IPS-20b (cell line): ENCODE measurements around the gene MEGF9.

Experiments used
- H3K27ac ChIP-seq: one replicate; pipeline ENCODE4 v1.5.1; 2013; ENCODE audit warnings: low read length
- H3K27me3 ChIP-seq: 2 replicates; pipeline ENCODE4 v1.6.1; 2013; ENCODE audit warnings: mild to moderate bottlenecking, low read length, inconsistent platforms; ENCODE audit not compliant: insufficient read depth
- H3K36me3 ChIP-seq: 2 replicates; pipeline ENCODE4 v1.6.1; 2013; ENCODE audit warnings: low read depth, mild to moderate bottlenecking, inconsistent platforms, low read length, moderate library complexity; ENCODE audit not compliant: insufficient read depth
- H3K4me1 ChIP-seq: 2 replicates; pipeline ENCODE4 v1.6.1; 2013; ENCODE audit warnings: mild to moderate bottlenecking, control low read depth, inconsistent platforms, low read length, moderate library complexity; ENCODE audit not compliant: insufficient read depth
- H3K4me3 ChIP-seq: 2 replicates; pipeline ENCODE4 v1.5.1; 2013; ENCODE audit warnings: mild to moderate bottlenecking, low read length, inconsistent platforms
- H3K9ac ChIP-seq: 2 replicates; pipeline ENCODE4 v1.6.1; 2013; ENCODE audit warnings: low read depth, mild to moderate bottlenecking, inconsistent platforms, low read length, moderate library complexity
- H3K9me3 ChIP-seq: 2 replicates; pipeline ENCODE4 v1.6.1; 2013; ENCODE audit warnings: mild to moderate bottlenecking, low read depth, low read length, inconsistent platforms; ENCODE audit not compliant: insufficient read depth

The MEGF9 gene

GRCh38 chr9:120676767-120677402 lies 37.4 kb downstream of the MEGF9 start:
- no peak overlapping the region for H3K4me3 ChIP-seq
- H3K9me3 ChIP-seq: no peaks in the 10 kb centered on the region
- H3K27me3 ChIP-seq: no peaks in the 10 kb centered on the region
- H3K4me1 ChIP-seq: no peaks in the 10 kb centered on the region
- H3K9ac ChIP-seq: no peak overlapping the region
- no peak overlapping the region for H3K27ac ChIP-seq
- no peaks in the 10 kb centered on the region for H3K36me3 ChIP-seq

DNA sequence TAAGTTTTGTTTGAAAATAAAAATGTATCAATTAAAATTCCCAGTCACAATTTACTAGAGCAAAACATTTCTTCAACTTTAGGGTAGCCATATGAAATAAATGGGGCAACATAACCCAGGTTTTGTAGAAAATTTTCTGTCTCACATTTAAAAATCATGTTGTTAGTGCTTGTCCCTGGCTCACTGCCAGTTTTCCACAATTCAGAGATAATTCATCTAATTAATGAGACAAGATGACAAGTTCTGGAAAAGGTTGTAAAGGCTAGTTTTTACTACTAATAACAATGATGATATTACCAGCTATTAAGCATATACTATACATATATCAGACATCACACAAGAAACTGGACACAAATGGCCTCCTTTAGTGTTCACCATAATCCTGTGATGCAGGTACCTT lies 45.9 kb downstream of the MEGF9 start:
- H3K36me3 ChIP-seq: no peaks in the 10 kb centered on the region
- 0 out of 2 replicates have a peak, but pooled peaks cover 5% of the 10 kb centered on the region for H3K27me3 ChIP-seq
- no peak overlapping the region for H3K27ac ChIP-seq
- no peak overlapping the region for H3K4me3 ChIP-seq
- H3K9ac ChIP-seq: no peak overlapping the region
- H3K4me1 ChIP-seq: no peaks in the 10 kb centered on the region
- no peaks in the 10 kb centered on the region for H3K9me3 ChIP-seq

DNA sequence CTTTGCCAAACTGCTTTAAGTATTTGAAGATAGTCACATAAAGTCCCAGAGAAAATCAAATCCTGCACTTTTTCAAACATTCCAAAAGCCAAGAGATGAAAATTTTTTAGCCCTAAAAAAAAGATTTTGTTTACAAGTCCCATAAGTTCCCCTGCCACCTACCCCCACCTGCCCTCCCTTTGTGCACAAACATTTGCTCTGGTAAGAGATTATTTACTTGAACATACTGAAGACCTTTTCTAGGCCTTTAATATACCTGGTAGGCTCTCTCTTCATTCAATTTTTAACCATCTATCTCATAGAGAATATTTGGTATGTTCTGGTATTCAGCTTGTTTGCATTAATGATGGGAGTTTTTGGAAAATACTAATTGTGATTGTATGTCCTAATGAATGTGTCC lies 50.3 kb downstream of the MEGF9 start:
- H3K9ac ChIP-seq: no peak overlapping the region
- H3K4me1 ChIP-seq: no peaks in the 10 kb centered on the region
- no peaks in the 10 kb centered on the region for H3K9me3 ChIP-seq
- H3K4me3 ChIP-seq: no peak overlapping the region
- no peak overlapping the region for H3K27ac ChIP-seq
- H3K27me3 ChIP-seq: no peaks in the 10 kb centered on the region
- no peaks in the 10 kb centered on the region for H3K36me3 ChIP-seq

GRCh38 chr9:120663380-120663779 lies 50.9 kb downstream of the MEGF9 start:
- Histone ChIP-seq H3K4me3 (no peak overlapping the region), H3K27ac (no peak overlapping the region), H3K9me3 (no peaks in the 10 kb centered on the region), H3K4me1 (no peaks in the 10 kb centered on the region), H3K27me3 (no peaks in the 10 kb centered on the region), H3K36me3 (no peaks in the 10 kb centered on the region), H3K9ac (no peak overlapping the region)

GRCh38 chr9:120662513-120662912 lies 51.8 kb downstream of the MEGF9 start:
- H3K36me3 ChIP-seq: no peaks in the 10 kb centered on the region
- H3K4me3 ChIP-seq: no peak overlapping the region
- no peaks in the 10 kb centered on the region for H3K27me3 ChIP-seq
- H3K27ac ChIP-seq: no peak overlapping the region
- H3K4me1 ChIP-seq: no peaks in the 10 kb centered on the region
- H3K9me3 ChIP-seq: no peaks in the 10 kb centered on the region
- no peak overlapping the region for H3K9ac ChIP-seq

- H3K27ac ChIP-seq: no peak overlapping the region
- H3K36me3 ChIP-seq: no peaks in the 10 kb centered on the region
- H3K9me3 ChIP-seq: no peaks in the 10 kb centered on the region
- no peaks in the 10 kb centered on the region for H3K27me3 ChIP-seq
- no peak overlapping the region for H3K4me3 ChIP-seq
- H3K4me1 ChIP-seq: no peaks in the 10 kb centered on the region
- no peak overlapping the region for H3K9ac ChIP-seq
Measured at GRCh38 chr9:120659676-120660075, 54.6 kb downstream of the MEGF9 start.

- Histone ChIP-seq H3K9ac (no peak overlapping the region), H3K36me3 (no peaks in the 10 kb centered on the region), H3K9me3 (no peaks in the 10 kb centered on the region), H3K4me1 (no peaks in the 10 kb centered on the region), H3K27me3 (no peaks in the 10 kb centered on the region), H3K27ac (no peak overlapping the region), H3K4me3 (no peak overlapping the region)
Measured at GRCh38 chr9:120659209-120659608, 55.1 kb downstream of the MEGF9 start.

- Histone ChIP-seq H3K4me1 (no peaks in the 10 kb centered on the region), H3K36me3 (no peaks in the 10 kb centered on the region), H3K9ac (no peak overlapping the region), H3K27ac (no peak overlapping the region), H3K4me3 (no peak overlapping the region), H3K27me3 (no peaks in the 10 kb centered on the region), H3K9me3 (no peaks in the 10 kb centered on the region)
Measured at GRCh38 chr9:120655005-120655622, 59.2 kb downstream of the MEGF9 start.

DNA sequence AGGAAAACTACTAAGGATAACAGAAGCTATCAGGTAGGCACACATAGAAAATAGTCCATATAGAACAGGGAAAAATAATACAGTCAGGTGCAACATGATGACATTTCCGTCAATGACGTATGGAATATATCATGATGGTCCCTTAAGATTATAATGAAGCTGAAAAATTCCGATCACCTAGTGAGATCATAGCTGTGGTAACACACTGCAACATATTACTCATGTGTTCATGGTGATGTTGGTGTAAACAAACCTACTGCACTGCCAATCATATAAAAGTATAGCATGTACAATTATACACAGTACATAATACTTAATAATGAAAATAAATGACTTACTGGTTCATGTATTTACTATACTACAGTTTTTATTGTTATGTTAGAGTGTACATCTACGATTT lies 60.0 kb downstream of the MEGF9 start:
- H3K9me3 ChIP-seq: no peaks in the 10 kb centered on the region
- H3K27me3 ChIP-seq: no peaks in the 10 kb centered on the region
- H3K9ac ChIP-seq: no peak overlapping the region
- H3K36me3 ChIP-seq: no peaks in the 10 kb centered on the region
- no peak overlapping the region for H3K4me3 ChIP-seq
- H3K27ac ChIP-seq: no peak overlapping the region
- H3K4me1 ChIP-seq: no peaks in the 10 kb centered on the region

DNA sequence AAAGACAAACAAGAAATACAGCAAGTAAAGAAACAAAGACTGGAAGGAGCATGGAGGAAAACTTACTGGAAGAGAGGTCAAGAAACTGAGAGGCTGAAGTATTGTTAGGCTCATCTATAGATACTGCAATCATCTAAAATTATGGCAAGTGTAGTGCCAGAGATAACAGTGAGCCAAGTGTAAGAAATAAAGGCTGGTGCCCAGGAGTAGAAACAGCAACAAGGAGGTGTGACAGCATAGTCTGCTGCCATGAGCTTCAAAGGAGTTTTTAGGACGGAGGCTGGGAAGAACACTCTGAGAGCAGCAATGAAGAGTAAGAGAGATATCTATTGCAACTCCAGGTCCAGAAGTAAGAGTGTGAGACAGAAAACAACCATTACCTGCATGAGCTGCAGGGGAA lies 60.5 kb downstream of the MEGF9 start:
- H3K36me3 ChIP-seq: no peaks in the 10 kb centered on the region
- no peak overlapping the region for H3K9ac ChIP-seq
- H3K4me1 ChIP-seq: no peaks in the 10 kb centered on the region
- H3K4me3 ChIP-seq: no peak overlapping the region
- H3K9me3 ChIP-seq: no peaks in the 10 kb centered on the region
- no peaks in the 10 kb centered on the region for H3K27me3 ChIP-seq
- H3K27ac ChIP-seq: no peak overlapping the region

- Histone ChIP-seq H3K4me1 (no peaks in the 10 kb centered on the region), H3K27me3 (no peaks in the 10 kb centered on the region), H3K36me3 (no peaks in the 10 kb centered on the region), H3K9me3 (no peaks in the 10 kb centered on the region), H3K9ac (no peak overlapping the region), H3K4me3 (no peak overlapping the region), H3K27ac (no peak overlapping the region)
Measured at GRCh38 chr9:120652934-120653333, 61.3 kb downstream of the MEGF9 start.

DNA sequence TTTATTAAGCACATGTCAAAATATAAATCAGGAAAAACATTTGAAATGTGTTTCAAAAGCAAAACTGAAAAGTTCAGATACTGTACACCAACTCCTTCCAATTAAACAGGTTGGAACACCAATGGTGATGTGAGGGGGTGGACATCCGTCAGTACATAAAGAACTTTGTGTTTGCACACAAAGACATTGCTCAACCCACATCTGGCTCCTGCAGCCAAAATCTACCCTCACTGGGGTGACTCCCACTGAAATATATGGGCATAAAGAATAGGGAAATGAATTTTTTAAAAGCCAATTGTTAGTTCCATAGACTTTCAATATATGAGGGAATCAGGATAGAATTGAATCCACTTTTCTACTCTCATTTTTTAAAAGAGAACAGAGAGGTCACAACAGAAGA lies 63.9 kb downstream of the MEGF9 start:
- Histone ChIP-seq H3K4me1 (no peaks in the 10 kb centered on the region), H3K9ac (no peak overlapping the region), H3K27me3 (no peaks in the 10 kb centered on the region), H3K27ac (no peak overlapping the region), H3K9me3 (no peaks in the 10 kb centered on the region), H3K4me3 (no peak overlapping the region), H3K36me3 (no peaks in the 10 kb centered on the region)
